Measurements from ENCODE around the gene AXIN1. TPM values are rescaled to one million over a fixed set of nuclear protein-coding genes. Genes with fewer than 3 reads are reported as not detected.
"Not testable (repeated sequence)": the region's sequence is repeated elsewhere in the genome, so short reads cannot be mapped to it uniquely, and the experiment has no call there.

AXIN1 gene
- total RNA-seq, 1 donor from 2014 or later: 28.9 TPM

- peak; percentile 93 for DNase-seq
- TF ChIP-seq, protein P1, sequence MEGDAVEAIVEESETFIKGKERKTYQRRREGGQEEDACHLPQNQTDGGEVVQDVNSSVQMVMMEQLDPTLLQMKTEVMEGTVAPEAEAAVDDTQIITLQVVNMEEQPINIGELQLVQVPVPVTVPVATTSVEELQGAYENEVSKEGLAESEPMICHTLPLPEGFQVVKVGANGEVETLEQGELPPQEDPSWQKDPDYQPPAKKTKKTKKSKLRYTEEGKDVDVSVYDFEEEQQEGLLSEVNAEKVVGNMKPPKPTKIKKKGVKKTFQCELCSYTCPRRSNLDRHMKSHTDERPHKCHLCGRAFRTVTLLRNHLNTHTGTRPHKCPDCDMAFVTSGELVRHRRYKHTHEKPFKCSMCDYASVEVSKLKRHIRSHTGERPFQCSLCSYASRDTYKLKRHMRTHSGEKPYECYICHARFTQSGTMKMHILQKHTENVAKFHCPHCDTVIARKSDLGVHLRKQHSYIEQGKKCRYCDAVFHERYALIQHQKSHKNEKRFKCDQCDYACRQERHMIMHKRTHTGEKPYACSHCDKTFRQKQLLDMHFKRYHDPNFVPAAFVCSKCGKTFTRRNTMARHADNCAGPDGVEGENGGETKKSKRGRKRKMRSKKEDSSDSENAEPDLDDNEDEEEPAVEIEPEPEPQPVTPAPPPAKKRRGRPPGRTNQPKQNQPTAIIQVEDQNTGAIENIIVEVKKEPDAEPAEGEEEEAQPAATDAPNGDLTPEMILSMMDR (IDR thresholded peaks at IDR 0.05): no peak
Measured at GRCh38 chr16:379183-379960, 26.8 kb upstream of the AXIN1 start.

DNA sequence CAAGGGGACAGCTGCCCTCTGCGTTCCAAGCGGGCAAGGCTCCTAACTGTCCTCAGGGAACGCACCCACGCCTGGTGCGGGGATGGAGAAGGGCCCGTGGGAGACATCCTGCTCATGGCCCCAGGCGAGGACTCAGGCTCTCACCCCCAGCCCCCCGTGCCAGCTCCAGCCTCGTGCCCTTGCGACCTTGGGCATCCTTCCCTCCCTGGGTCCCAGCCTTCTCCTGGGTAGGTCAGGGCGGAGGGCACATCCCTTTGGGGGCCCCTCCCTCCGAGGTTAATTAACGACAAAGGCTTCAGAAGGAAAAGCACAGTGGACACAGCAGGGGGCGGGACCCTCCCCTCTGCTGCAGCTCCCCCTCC, 26.3 kb upstream of the AXIN1 start:
- Histone ChIP-seq H3K36me3 (peaks cover 34% of the 10 kb centered on the region), H3K9me3 (no peaks in the 10 kb centered on the region), H3K27me3 (no peaks in the 10 kb centered on the region), H3K4me3 (no peak overlapping the region), H3K27ac (peak overlapping the region; percentile 58), H3K4me1 (peaks cover 29% of the 10 kb centered on the region)
- no peak for DNase-seq
- intact Hi-C loops (cut with DNase I): no loop called here
- TF ChIP-seq, protein P1 (IDR thresholded peaks at IDR 0.05): no peak
- ATAC-seq: no peak

More at GRCh38 chr16:379183-379960, 26.8 kb upstream of the AXIN1 start:
- peak overlapping the region; percentile 58 for H3K27ac ChIP-seq
- peak; percentile 77 for ATAC-seq
- H3K4me1 ChIP-seq: peaks cover 29% of the 10 kb centered on the region
- intact Hi-C loops (cut with DNase I): no loop called here
- H3K36me3 ChIP-seq: peaks cover 30% of the 10 kb centered on the region
- H3K27me3 ChIP-seq: no peaks in the 10 kb centered on the region
- no peaks in the 10 kb centered on the region for H3K9me3 ChIP-seq
- no peak overlapping the region for H3K4me3 ChIP-seq

DNA sequence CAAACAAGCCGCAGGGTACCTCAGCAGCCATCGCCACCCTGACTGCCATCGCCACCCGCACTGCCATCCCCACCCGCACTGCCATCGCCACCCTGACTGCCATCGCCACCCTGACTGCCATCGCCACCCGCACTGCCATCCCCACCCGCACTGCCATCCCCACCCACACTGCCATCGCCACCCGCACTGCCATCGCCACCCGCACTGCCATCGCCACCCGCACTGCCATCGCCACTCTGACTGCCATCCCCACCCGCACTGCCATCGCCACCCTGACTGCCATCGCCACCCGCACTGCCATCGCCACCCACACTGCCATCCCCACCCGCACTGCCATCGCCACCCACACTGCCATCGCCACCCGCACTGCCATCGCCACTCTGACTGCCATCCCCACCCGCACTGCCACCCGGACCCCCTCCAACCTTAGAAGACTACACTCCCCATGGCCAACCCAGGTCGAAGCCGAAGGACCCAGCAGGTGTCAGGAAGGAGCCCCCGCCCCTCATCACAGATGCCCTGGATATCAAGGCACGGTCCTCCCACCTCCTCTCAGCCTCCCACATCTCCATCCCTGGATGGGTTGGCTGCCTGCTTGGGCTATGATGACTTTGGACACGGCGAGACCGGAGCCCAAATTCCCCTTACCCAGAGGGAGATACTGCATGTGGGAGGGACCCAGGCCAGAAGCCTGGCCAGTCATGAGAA, 25.7 kb upstream of the AXIN1 start:
- H3K4me3 ChIP-seq; H3K9me3 ChIP-seq; ATAC-seq; DNase-seq; H3K27me3 ChIP-seq; H3K27ac ChIP-seq; intact Hi-C loops (cut with DNase I): not testable (repeated sequence)
- peaks cover 40% of the 10 kb centered on the region for H3K36me3 ChIP-seq
- H3K4me1 ChIP-seq: peaks cover 25% of the 10 kb centered on the region

- Histone ChIP-seq H3K4me3 (no peak overlapping the region), H3K36me3 (peaks cover 46% of the 10 kb centered on the region), H3K4me1 (peaks cover 19% of the 10 kb centered on the region), H3K27ac (no peak overlapping the region), H3K9me3 (no peaks in the 10 kb centered on the region), H3K27me3 (no peaks in the 10 kb centered on the region)
- TF ChIP-seq, protein P1 (IDR thresholded peaks at IDR 0.05): no peak
- intact Hi-C loops (cut with DNase I): no loop called here
- DNase-seq (no peak), ATAC-seq (no peak)
Measured at GRCh38 chr16:377419-377951, 25.0 kb upstream of the AXIN1 start.

- intact Hi-C loops (cut with DNase I): no loop called here
- no peak overlapping the region for H3K27ac ChIP-seq
- H3K4me3 ChIP-seq: no peak overlapping the region
- no peak for DNase-seq
- no peaks in the 10 kb centered on the region for H3K27me3 ChIP-seq
- TF ChIP-seq, protein P1 (IDR thresholded peaks at IDR 0.05): no peak
- H3K9me3 ChIP-seq: no peaks in the 10 kb centered on the region
- peaks cover 51% of the 10 kb centered on the region for H3K36me3 ChIP-seq
- ATAC-seq: no peak
- H3K4me1 ChIP-seq: peaks cover 19% of the 10 kb centered on the region
Measured at GRCh38 chr16:376817-377418, 24.4 kb upstream of the AXIN1 start.

All from upper lobe of right lung (tissue), 1 donor.